DOHH2 (cell line): ENCODE measurements around the gene COX6B1.
"Not testable (repeated sequence)": the region's sequence is repeated elsewhere in the genome, so short reads cannot be mapped to it uniquely, and the experiment has no call there.

Experiments used
- H3F3A ChIP-seq: fragments of 200-600 bp; sonication (generic), shearing (Covaris generic); 2 replicates; pipeline ENCODE4 v1.6.0; 2016; ENCODE audit warnings: antibody characterized with exemption, mild to moderate bottlenecking; ENCODE audit not compliant: control insufficient read depth, insufficient read depth
- H3K27ac ChIP-seq: fragments of 200-600 bp; sonication (generic); 2 replicates; pipeline ENCODE4 v1.5.1; 2014; ENCODE audit warnings: low read depth, mild to moderate bottlenecking, low read length, moderate library complexity
- H3K27me3 ChIP-seq: fragments of 200-600 bp; sonication (generic); 2 replicates; pipeline ENCODE4 v1.6.1; 2014; ENCODE audit warnings: mild to moderate bottlenecking, low read length, mixed read lengths; ENCODE audit not compliant: control insufficient read depth
- H3K36me3 ChIP-seq: fragments of 200-600 bp; sonication (generic); 2 replicates; pipeline ENCODE4 v1.6.1; 2014; ENCODE audit warnings: mild to moderate bottlenecking, low read length, moderate library complexity, mixed read lengths; ENCODE audit not compliant: control insufficient read depth
- H3K4me1 ChIP-seq: fragments of 200-600 bp; sonication (generic); 2 replicates; pipeline ENCODE4 v1.6.1; 2014; ENCODE audit warnings: mild to moderate bottlenecking, low read length, mixed read lengths; ENCODE audit not compliant: control insufficient read depth
- H3K4me2 ChIP-seq: fragments of 200-600 bp; sonication (generic); 2 replicates; pipeline ENCODE4 v1.6.0; 2014; ENCODE audit warnings: mild to moderate bottlenecking, low read length, moderate library complexity
- H3K4me3 ChIP-seq: fragments of 200-600 bp; sonication (generic); 2 replicates; pipeline ENCODE4 v1.5.1; 2014; ENCODE audit warnings: mild to moderate bottlenecking, low read length, mixed read lengths
- H3K79me2 ChIP-seq: fragments of 200-600 bp; sonication (generic); 2 replicates; pipeline ENCODE4 v1.6.1; 2014; ENCODE audit warnings: mild to moderate bottlenecking, low read length, mixed read lengths; ENCODE audit not compliant: control insufficient read depth
- H3K9me2 ChIP-seq: fragments of 200-600 bp; sonication (generic); replicated peaks from 2 replicates; pipeline ENCODE4 v1.6.1; 2014; ENCODE audit warnings: mild to moderate bottlenecking, low read length, mixed read lengths; ENCODE audit not compliant: control insufficient read depth
- H3K9me3 ChIP-seq: fragments of 200-600 bp; sonication (generic); 2 replicates; pipeline ENCODE4 v1.6.1; 2014; ENCODE audit warnings: antibody characterized with exemption, low read length, mixed read lengths; ENCODE audit not compliant: control insufficient read depth, insufficient read depth
- H4K20me1 ChIP-seq: fragments of 200-600 bp; sonication (generic); 2 replicates; pipeline ENCODE4 v1.6.0; 2014; ENCODE audit warnings: low read depth, mild to moderate bottlenecking, antibody characterized with exemption, low read length, moderate library complexity; ENCODE audit not compliant: control insufficient read depth, insufficient read depth
- CTCF ChIP-seq: fragments of 200-600 bp; sonication (generic); IDR thresholded peaks from one replicate; pipeline ENCODE4 v1.5.1; 2014; ENCODE audit warnings: antibody characterized with exemption, mild to moderate bottlenecking, low read depth, low read length; ENCODE audit not compliant: poor library complexity, severe bottlenecking
- EZH2phosphoT487 ChIP-seq: fragments of 200-600 bp; sonication (generic); IDR thresholded peaks from 2 replicates; pipeline ENCODE4 v1.6.1; 2017; ENCODE audit warnings: borderline replicate concordance, mild to moderate bottlenecking, antibody characterized with exemption, low read length, moderate library complexity, mixed read lengths

Gene COX6B1

GRCh38 chr19:35648017-35648961 is at the start of gene COX6B1:
Gene COX6B1, plus strand, starts transcription at chr19:35648323. Its CDS starts 2,921 bp downstream, at chr19:35651244.
- H3K27me3 ChIP-seq, result no peaks in the 10 kb centered on the region
- H3K79me2 ChIP-seq, result peaks cover 35% of the 10 kb centered on the region
- H4K20me1 ChIP-seq, result peaks cover 3% of the 10 kb centered on the region; the same call in 1 of the 2 replicates
- H3K4me3 ChIP-seq, result peak within 1 kb of the TSS; percentile 90
- H3K9me3 ChIP-seq, result no peaks in the 10 kb centered on the region
- peak within 1 kb of the TSS; percentile 38 for H3K27ac ChIP-seq
- peaks cover 40% of the 10 kb centered on the region for H3K4me1 ChIP-seq
- peaks cover 7% of the 10 kb centered on the region for H3F3A ChIP-seq
- TF ChIP-seq EZH2phosphoT487 (no peak), CTCF (no peak)
- peak within 1 kb of the TSS; percentile 96 for H3K4me2 ChIP-seq
- no peaks in the 10 kb centered on the region for H3K9me2 ChIP-seq
- peaks cover 28% of the 10 kb centered on the region for H3K36me3 ChIP-seq

GRCh38 chr19:35601971-35602370 is 46.2 kb upstream of the COX6B1 start:
- Histone ChIP-seq H3K4me3 (no peak overlapping the region), H3F3A (no peaks in the 10 kb centered on the region), H3K9me3 (no peaks in the 10 kb centered on the region), H3K9me2 (no peaks in the 10 kb centered on the region), H3K4me2 (no peak overlapping the region), H3K36me3 (no peaks in the 10 kb centered on the region), H3K79me2 (no peaks in the 10 kb centered on the region), H4K20me1 (no peaks in the 10 kb centered on the region), H3K4me1 (no peaks in the 10 kb centered on the region), H3K27me3 (peaks cover 5% of the 10 kb centered on the region), H3K27ac (no peak overlapping the region)
- TF ChIP-seq CTCF (no peak), EZH2phosphoT487 (no peak)

GRCh38 chr19:35604436-35604835 is 43.7 kb upstream of the COX6B1 start:
- not testable (repeated sequence) for H3K9me2 ChIP-seq, H3K4me2 ChIP-seq, H3K79me2 ChIP-seq, H4K20me1 ChIP-seq, H3F3A ChIP-seq, H3K4me3 ChIP-seq, H3K27me3 ChIP-seq, H3K27ac ChIP-seq, H3K36me3 ChIP-seq, H3K9me3 ChIP-seq, H3K4me1 ChIP-seq

- H3K79me2 ChIP-seq, H3K4me3 ChIP-seq, H3K9me3 ChIP-seq, H3K36me3 ChIP-seq, H3K4me2 ChIP-seq, H4K20me1 ChIP-seq, H3K9me2 ChIP-seq, H3K27ac ChIP-seq, H3K27me3 ChIP-seq, H3F3A ChIP-seq: not testable (repeated sequence)
- H3K4me1 ChIP-seq, result peaks cover 19% of the 10 kb centered on the region
Measured at GRCh38 chr19:35607170-35607569, 41.0 kb upstream of the COX6B1 start.
